ENCODE results near the gene GDF10.

DNA sequence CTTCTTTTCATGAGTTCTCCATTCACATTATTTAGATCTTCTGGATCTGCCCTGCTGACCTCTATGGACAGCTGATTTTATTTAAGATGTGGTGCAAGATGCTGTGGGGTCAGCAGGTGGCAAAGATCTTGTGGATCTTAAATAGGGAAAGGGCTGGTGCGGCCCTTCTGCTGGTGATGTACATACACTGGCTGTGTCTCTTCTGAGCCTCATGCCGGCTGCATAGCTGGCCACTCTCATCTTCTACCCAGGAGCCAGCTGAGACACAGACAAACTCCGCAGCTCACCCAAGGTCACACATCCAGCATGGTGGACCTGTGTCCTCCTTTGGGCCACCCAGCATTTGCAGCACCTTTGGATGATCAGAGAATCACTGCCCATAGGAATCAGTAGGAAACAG is 57.9 kb downstream of the GDF10 start:
- TF ChIP-seq POLR2A (IDR thresholded peaks at IDR 0.05), result no peak
- TF ChIP-seq, protein P1, sequence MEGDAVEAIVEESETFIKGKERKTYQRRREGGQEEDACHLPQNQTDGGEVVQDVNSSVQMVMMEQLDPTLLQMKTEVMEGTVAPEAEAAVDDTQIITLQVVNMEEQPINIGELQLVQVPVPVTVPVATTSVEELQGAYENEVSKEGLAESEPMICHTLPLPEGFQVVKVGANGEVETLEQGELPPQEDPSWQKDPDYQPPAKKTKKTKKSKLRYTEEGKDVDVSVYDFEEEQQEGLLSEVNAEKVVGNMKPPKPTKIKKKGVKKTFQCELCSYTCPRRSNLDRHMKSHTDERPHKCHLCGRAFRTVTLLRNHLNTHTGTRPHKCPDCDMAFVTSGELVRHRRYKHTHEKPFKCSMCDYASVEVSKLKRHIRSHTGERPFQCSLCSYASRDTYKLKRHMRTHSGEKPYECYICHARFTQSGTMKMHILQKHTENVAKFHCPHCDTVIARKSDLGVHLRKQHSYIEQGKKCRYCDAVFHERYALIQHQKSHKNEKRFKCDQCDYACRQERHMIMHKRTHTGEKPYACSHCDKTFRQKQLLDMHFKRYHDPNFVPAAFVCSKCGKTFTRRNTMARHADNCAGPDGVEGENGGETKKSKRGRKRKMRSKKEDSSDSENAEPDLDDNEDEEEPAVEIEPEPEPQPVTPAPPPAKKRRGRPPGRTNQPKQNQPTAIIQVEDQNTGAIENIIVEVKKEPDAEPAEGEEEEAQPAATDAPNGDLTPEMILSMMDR (IDR thresholded peaks at IDR 0.05), result no peak
